HG03103 (cell line): ENCODE data around the gene CAMK4.
A peak's percentile ranks its signal among the peaks of the same experiment; 100 is the strongest.

Source experiments
- ATAC-seq: cut with Tn5 transposase; IDR thresholded peaks from one replicate; pipeline ENCODE4 v1.9.1; 2021; ENCODE audit warnings: low read depth; ENCODE audit not compliant: unreplicated experiment

CAMK4 gene

DNA sequence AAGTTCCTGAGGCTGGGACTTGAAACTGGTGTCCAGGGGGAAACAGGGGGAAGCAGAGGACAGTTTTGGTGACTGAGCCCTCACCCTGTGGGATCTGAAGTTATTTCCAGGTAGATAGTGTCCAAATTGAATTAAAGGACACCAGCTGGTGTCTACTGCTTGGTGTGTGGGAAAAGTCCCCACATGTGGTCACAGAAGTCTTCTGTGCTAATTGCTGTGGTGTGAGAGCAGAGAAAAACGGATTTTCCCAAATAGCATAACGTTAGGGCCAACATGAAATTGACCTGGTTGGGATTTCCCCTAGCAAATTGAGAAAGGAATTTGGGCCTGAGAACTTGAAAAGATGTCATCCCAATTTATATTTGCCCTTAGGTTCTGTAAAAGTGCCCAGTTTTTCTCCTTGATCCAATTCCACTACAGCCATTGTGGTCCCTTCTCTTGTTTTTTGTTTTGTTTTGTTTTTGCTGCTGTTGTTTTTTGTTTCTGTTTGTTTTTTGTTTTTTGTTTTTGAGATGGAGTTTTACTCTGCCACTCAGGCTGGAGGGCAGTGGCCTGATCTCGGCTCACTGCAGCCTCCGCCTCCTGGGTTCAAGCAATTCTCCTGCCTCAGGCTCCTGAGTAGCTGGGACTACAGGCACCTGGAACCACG is 293.8 kb downstream of the CAMK4 start:
- ATAC-seq: no peak

DNA sequence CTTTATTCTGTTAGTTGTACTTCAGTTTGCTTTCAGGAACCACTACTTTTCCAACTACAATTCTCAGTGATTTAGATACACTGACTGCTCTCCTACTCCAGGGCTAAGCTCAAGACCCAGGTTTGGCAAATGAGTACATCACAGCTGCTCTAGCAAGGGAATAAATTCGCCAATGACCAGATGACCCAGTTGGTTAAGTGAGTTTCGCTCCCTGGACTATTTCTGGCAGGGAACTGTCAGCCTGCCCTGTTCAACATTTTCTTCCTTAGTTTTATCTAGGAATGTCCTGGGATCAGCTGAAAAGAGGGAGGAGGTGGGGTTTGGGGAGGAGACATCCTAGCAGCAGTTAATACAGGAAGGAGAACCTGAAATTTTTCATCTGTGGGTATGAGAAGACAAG is 294.6 kb downstream of the CAMK4 start:
- ATAC-seq: no peak

DNA sequence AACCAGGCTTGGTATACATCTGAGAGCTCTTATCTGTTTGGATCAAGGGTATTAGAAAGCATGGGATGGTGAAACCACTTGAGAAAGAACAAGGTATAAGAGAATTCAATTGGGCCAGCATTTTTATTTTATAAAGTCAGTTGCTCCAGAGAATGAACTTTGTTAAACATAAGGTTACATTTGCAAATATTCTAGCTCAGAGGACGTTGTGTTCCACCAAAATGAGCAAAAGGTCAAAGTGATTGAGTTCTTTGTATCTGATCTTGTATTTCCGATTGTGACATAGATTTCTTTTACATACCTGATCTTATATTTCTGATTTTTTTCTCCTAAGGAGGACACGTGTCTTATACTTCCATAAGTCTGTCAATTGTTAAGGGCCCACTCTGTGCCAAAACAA is 296.7 kb downstream of the CAMK4 start:
- no peak for ATAC-seq

DNA sequence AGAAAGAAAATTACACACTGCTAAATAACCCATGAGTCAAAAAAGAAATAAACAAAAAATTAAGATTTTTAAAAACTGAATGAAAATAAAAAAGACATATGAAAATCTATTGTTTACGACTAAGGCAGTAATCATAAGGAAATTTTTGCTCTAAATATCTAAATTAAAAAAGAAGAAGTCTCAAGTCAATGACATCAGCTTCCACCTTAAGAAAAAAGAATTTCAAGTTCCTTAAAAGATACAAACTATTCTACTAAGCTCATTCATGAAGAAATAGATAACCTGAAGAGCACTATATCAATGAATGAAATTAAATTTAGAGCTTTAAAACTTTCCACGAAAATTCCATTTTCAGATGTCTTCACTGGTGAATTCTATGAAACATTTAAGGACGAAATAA is 303.9 kb downstream of the CAMK4 start:
- ATAC-seq: no peak

DNA sequence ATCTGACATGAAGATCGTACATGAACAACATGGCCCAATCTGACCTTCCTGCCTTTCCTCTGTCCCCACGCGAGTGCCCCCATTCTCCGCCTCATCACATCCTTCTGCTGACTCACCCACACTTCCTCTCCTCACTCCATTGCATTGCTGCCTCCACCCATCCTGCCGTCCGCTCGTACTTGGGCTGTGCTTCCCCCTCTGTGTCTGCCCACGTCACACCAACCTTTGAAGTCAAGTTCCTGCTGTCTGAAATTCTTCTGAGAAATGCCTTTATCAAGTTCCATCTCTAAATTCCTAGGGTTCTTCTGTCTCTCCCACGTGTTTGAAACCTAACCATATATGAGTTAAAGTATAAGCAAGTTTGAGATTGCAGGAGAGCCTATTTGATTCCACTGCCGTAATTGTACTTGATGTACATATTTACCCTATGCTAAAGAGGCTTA is 306.1 kb downstream of the CAMK4 start:
- peak; percentile 78 for ATAC-seq

DNA sequence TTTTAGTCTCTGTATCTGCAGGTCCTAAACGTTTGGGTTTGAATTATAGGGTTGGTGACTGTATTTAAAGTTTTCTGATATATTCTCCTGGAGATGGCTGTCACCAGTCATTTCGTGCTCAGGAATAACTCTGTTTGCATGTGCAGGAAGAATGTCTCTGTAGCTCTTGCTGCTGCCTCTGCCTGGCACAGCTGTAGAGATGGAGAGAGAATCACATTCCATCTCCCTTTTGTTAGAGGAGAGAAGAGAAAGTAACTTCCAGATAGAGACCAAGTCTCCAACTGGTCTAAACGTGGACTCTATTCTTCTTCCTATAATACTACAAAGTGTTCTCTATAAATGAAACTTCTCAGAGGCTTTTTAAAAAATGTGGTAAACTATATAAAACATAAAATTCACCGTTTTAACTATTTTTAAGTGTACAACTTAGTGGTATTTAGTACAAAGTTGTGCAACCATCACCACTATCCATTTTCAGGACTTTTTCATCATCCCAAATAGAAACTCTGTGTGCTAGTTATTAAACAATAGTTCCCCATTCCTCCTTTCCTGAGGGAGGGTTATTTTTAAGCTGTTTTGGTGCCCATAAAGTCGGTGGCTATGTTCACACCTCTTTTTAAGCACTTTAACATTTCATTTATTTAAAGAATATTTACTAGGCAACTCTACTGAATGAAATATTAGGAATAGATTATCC is 308.9 kb downstream of the CAMK4 start:
- no peak for ATAC-seq

DNA sequence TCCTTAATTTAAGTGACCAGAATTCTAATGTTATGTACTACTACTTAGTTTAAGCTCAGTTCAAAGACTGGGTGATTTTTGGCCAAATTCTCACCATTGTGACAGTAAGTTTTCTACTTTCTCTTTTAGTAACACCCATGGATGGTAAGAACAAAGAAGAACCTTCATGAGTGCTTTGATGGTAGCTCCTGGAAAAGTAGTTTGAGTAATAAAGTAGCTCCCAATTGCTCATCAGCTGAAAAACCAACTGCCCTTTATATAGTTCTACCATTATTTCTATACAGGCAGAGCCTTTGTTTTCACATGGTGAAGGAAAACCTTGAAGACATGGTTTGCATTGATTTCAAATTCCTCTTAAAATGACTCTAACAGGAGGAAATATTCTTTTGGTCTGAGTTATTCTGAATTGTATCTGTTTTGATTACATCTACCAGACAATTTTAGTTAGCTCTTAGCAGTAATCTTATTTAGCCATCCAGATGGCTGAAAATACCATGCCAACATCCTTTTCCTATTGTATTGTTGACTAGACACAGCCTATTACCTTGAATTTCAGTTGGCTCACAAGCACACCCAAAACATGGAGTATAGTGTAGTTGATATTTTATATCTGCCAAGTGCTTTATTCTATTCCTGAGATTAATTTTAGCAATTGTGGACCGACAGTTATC is 311.8 kb downstream of the CAMK4 start:
- ATAC-seq: no peak

DNA sequence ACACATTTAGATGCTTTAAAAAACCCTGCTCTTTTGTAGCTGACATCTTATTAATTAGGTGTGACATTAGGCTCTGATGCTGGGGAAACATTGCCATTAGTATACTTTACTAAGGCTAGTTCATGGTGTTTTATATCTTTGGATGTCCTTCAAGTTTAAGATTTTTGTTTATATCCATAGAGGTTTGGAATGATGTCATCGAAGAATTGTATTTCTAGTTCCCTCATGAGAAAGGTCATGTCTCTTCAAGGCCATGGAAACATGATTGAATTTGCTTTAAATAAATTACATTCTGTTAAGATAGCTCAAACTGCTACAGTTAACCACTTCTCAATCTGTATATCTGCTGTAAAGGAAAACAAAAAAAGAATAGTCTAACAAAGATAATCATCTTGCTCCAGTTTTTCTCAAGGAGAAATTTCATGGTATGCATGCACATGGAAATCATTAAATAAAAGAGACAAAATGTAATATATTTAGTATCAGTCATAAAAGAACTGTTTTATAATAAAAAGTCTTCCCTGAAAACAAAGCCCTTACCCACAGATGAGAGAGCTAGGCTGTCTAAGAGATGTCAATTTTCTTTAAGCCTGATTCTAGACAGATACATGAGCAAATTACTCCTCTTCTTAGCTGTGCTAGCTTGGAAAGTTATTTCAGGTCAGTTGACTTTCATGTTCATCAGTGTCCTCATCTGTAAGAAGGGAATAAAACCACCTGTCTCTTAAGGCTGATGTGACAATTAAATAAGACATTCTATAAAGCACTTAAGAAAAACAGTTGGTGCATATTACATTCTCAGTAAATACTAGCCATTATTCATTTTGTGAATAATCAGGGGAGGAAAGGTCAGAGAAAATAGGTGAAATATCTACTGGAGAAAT is 313.2 kb downstream of the CAMK4 start:
- no peak for ATAC-seq
